ENCODE data around the gene ASIC4. TPM values are rescaled to one million over a fixed set of nuclear protein-coding genes. Genes with fewer than 3 reads are reported as not detected.

ASIC4 gene
- total and polyA plus RNA-seq, 2 of the 13 experiments (the other 11 are each of a cell fraction or from before 2014, with no cell fraction given) = 0.03 TPM; not detected in 1

- TF ChIP-seq, protein P1, sequence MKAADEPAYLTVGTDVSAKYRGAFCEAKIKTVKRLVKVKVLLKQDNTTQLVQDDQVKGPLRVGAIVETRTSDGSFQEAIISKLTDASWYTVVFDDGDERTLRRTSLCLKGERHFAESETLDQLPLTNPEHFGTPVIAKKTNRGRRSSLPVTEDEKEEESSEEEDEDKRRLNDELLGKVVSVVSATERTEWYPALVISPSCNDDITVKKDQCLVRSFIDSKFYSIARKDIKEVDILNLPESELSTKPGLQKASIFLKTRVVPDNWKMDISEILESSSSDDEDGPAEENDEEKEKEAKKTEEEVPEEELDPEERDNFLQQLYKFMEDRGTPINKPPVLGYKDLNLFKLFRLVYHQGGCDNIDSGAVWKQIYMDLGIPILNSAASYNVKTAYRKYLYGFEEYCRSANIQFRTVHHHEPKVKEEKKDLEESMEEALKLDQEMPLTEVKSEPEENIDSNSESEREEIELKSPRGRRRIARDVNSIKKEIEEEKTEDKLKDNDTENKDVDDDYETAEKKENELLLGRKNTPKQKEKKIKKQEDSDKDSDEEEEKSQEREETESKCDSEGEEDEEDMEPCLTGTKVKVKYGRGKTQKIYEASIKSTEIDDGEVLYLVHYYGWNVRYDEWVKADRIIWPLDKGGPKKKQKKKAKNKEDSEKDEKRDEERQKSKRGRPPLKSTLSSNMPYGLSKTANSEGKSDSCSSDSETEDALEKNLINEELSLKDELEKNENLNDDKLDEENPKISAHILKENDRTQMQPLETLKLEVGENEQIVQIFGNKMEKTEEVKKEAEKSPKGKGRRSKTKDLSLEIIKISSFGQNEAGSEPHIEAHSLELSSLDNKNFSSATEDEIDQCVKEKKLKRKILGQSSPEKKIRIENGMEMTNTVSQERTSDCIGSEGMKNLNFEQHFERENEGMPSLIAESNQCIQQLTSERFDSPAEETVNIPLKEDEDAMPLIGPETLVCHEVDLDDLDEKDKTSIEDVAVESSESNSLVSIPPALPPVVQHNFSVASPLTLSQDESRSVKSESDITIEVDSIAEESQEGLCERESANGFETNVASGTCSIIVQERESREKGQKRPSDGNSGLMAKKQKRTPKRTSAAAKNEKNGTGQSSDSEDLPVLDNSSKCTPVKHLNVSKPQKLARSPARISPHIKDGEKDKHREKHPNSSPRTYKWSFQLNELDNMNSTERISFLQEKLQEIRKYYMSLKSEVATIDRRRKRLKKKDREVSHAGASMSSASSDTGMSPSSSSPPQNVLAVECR (CRISPR knock-in tag; IDR thresholded peaks at IDR 0.05; ENCODE audit: borderline replicate concordance) = no peak
- TF ChIP-seq ZNF251 (CRISPR knock-in tag; IDR thresholded peaks at IDR 0.05) (no peak), POLR2G (IDR thresholded peaks at IDR 0.05; ENCODE audit: low read depth, low read length) (peak; percentile 27; the same call in 1 of the 2 replicates), E2F1 (CRISPR knock-in tag; IDR thresholded peaks at IDR 0.05) (no peak), MXI1 (IDR thresholded peaks at IDR 0.05; ENCODE audit: borderline replicate concordance, low read depth, low read length) (0 out of 3 replicates have a peak, but pooled peaks have one; percentile 4), ZSCAN21 (CRISPR knock-in tag; IDR thresholded peaks at IDR 0.05; ENCODE audit: borderline replicate concordance) (0 out of 2 replicates have a peak, but pooled peaks have one; percentile 37), DBP (CRISPR knock-in tag; IDR thresholded peaks at IDR 0.05; ENCODE audit: not compliant biosample characterization) (no peak), ZNF720 (CRISPR knock-in tag; IDR thresholded peaks at IDR 0.05) (no peak), GLMP (CRISPR knock-in tag; IDR thresholded peaks at IDR 0.05; ENCODE audit: borderline replicate concordance) (no peak), SMAD3 (CRISPR knock-in tag; IDR thresholded peaks at IDR 0.05) (no peak)
- TF ChIP-seq, protein P2, sequence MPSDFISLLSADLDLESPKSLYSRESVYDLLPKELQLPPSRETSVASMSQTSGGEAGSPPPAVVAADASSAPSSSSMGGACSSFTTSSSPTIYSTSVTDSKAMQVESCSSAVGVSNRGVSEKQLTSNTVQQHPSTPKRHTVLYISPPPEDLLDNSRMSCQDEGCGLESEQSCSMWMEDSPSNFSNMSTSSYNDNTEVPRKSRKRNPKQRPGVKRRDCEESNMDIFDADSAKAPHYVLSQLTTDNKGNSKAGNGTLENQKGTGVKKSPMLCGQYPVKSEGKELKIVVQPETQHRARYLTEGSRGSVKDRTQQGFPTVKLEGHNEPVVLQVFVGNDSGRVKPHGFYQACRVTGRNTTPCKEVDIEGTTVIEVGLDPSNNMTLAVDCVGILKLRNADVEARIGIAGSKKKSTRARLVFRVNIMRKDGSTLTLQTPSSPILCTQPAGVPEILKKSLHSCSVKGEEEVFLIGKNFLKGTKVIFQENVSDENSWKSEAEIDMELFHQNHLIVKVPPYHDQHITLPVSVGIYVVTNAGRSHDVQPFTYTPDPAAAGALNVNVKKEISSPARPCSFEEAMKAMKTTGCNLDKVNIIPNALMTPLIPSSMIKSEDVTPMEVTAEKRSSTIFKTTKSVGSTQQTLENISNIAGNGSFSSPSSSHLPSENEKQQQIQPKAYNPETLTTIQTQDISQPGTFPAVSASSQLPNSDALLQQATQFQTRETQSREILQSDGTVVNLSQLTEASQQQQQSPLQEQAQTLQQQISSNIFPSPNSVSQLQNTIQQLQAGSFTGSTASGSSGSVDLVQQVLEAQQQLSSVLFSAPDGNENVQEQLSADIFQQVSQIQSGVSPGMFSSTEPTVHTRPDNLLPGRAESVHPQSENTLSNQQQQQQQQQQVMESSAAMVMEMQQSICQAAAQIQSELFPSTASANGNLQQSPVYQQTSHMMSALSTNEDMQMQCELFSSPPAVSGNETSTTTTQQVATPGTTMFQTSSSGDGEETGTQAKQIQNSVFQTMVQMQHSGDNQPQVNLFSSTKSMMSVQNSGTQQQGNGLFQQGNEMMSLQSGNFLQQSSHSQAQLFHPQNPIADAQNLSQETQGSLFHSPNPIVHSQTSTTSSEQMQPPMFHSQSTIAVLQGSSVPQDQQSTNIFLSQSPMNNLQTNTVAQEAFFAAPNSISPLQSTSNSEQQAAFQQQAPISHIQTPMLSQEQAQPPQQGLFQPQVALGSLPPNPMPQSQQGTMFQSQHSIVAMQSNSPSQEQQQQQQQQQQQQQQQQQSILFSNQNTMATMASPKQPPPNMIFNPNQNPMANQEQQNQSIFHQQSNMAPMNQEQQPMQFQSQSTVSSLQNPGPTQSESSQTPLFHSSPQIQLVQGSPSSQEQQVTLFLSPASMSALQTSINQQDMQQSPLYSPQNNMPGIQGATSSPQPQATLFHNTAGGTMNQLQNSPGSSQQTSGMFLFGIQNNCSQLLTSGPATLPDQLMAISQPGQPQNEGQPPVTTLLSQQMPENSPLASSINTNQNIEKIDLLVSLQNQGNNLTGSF (CRISPR knock-in tag; IDR thresholded peaks at IDR 0.05) = no peak
- TF ChIP-seq, protein P3, sequence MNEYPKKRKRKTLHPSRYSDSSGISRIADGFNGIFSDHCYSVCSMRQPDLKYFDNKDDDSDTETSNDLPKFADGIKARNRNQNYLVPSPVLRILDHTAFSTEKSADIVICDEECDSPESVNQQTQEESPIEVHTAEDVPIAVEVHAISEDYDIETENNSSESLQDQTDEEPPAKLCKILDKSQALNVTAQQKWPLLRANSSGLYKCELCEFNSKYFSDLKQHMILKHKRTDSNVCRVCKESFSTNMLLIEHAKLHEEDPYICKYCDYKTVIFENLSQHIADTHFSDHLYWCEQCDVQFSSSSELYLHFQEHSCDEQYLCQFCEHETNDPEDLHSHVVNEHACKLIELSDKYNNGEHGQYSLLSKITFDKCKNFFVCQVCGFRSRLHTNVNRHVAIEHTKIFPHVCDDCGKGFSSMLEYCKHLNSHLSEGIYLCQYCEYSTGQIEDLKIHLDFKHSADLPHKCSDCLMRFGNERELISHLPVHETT (CRISPR knock-in tag; conservative IDR thresholded peaks at IDR 0.05) = no peak
Observed at GRCh38 chr2:219562049-219563020, 48.1 kb downstream of the ASIC4 start (continued).

All from HepG2 (cell line).